Naive thymus-derived CD8-positive, alpha-beta T cell (primary cell): ENCODE results near the gene WNT4. TPM values are rescaled to one million over a fixed set of nuclear protein-coding genes. Genes with fewer than 3 reads are reported as not detected.
"Not testable (repeated sequence)": the region's sequence is repeated elsewhere in the genome, so short reads cannot be mapped to it uniquely, and the experiment has no call there.

Experiments
- ATAC-seq, 2 donors: fragments of 150-1000 bp; cut with Tn5 transposase in 1 of 2; sonication (Bioruptor Pico), chemical (Tn5 transposase) in 1 of 2; 1 replicate in 1 of 2; 2 replicates in 1 of 2; pipeline ENCODE4 v1.10.0; 2021; ENCODE audit warnings: mild to moderate bottlenecking in 2 of 2, moderate library complexity in 2 of 2
- POLR2A ChIA-PET: fragments of 350-600 bp; sonication (Branson Sonifier 250); formaldehyde crosslinking; loops from one replicate; lab custom pipeline; 2021; ENCODE audit warnings: antibody characterized with exemption; lab: Charles Lee
- DNase-seq, 10 donors: peaks; one replicate each; pipeline versions ENCODE4 v3.0.0 to v3.0.0-alpha.2; 2020 to 2022
- H3K27ac Mint-ChIP-seq, 10 donors: one replicate each; pipeline ENCODE4 v1.8.0; 2020 to 2022; ENCODE audit warnings: mild to moderate bottlenecking in 10 of 10, mixed read lengths in 10 of 10, moderate library complexity in 4 of 10, inconsistent platforms in 1 of 10
- H3K27me3 Mint-ChIP-seq, 5 donors: one replicate each; pipeline ENCODE4 v1.8.0; 2021 to 2022; ENCODE audit warnings: mixed read lengths in 5 of 5
- H3K36me3 Mint-ChIP-seq, 3 donors: one replicate each; pipeline ENCODE4 v1.8.0; 2020 to 2022; ENCODE audit warnings: mixed read lengths in 3 of 3, mild to moderate bottlenecking in 2 of 3, inconsistent platforms in 1 of 3
- H3K4me1 Mint-ChIP-seq, 4 donors: one replicate each; pipeline ENCODE4 v1.8.0; 2021 to 2022; ENCODE audit warnings: mixed read lengths in 4 of 4
- H3K4me3 Mint-ChIP-seq, 10 donors: one replicate each; pipeline ENCODE4 v1.8.0; 2020 to 2022; ENCODE audit warnings: mild to moderate bottlenecking in 10 of 10, mixed read lengths in 10 of 10, moderate library complexity in 6 of 10, inconsistent platforms in 1 of 10
- H3K9me3 Mint-ChIP-seq, 9 donors: one replicate each; pipeline ENCODE4 v1.8.0; 2020 to 2022; ENCODE audit warnings: mixed read lengths in 9 of 9, mild to moderate bottlenecking in 3 of 9, inconsistent platforms in 1 of 9, moderate library complexity in 1 of 9
- polyA plus RNA-seq, 3 donors: library from polyadenylated mRNA; unstranded; fragments of 300-500 nt; fragmentation: Illumina TruSeq; gene quantifications; one replicate each; pipeline ENCODE4 v1.2.3, GENCODE V29; 2021
- total RNA-seq, 8 experiments: library from RNA in 2 of 8; stranded (reverse) in 2 of 8; gene quantifications; one replicate each; pipeline ENCODE4 v1.2.3 and lab custom pipeline; 2021 to 2026

WNT4 gene
- total and polyA plus RNA-seq, 5 experiments from 2014 or later, result not detected

DNA sequence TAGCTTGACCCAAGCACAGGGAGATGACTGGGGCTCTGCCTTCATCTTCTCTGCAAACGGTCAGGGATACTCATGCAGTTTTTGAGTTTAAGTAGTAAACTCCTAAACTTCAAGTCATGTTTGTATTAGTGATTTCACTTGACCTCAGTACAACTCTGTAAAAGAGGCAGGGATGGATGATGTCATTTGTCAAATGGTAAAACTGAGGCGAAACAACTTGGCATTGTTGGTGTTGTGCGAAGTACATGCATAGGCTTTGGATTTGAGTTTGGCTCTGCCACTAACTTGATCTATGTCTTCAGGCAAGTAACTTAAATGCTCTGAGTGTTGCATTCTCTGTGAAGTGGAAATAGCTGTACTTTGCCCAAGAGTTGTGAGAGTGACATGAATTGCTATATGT, 42.7 kb downstream of the WNT4 start:
- Mint-ChIP-seq H3K36me3 (peaks cover 0 to 72% (median 10%) of the 10 kb centered on the region in 3 donors), H3K4me3 (peak overlapping the region in 2 of 10 donors; percentile 14 to 23), H3K4me1 (peaks cover 29 to 80% (median 71%) of the 10 kb centered on the region in 4 donors), H3K27ac (peak overlapping the region; percentile 41 to 84 (median 72)), H3K27me3 (no peaks in the 10 kb centered on the region), H3K9me3 (no peaks in the 10 kb centered on the region)
- POLR2A ChIA-PET, result interaction anchor here (0.5 to 0.9 kb wide), 2 partner anchors 9 to 70 kb away, joined by 3 to 6 read pairs; no protein-coding TSS in a partner anchor
- ATAC-seq, result no peak
- DNase-seq, result no peak

DNA sequence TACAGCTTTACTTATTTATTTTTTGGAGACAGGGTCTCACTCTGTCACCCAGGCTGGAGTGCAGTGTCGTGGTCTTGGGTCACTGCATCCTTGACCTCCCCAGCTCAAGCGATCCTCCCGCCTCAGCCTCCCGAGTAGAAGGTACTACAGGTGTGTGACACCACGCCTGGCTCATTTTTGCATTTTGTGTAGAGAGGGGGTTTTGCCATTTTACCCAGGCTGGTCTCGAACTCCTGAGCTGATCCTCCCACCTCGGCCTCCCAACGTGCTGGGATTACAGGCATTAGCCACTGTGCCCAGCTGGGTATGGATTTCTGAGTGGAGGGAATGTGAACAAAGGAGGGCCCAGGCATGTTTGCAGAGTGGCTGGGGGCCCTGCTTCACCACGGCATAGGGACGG, 44.1 kb downstream of the WNT4 start:
- DNase-seq (no peak), ATAC-seq (no peak)
- Mint-ChIP-seq H3K4me3 (no peak overlapping the region), H3K4me1 (peaks cover 21 to 75% (median 65%) of the 10 kb centered on the region in 4 donors), H3K27ac (peak overlapping the region in 8 of 10 donors; percentile 11 to 72 (median 60)), H3K36me3 (peaks cover 0 to 80% (median 13%) of the 10 kb centered on the region in 3 donors), H3K9me3 (no peaks in the 10 kb centered on the region), H3K27me3 (no peaks in the 10 kb centered on the region)
- POLR2A ChIA-PET, result interaction anchor here (1.0 to 1.1 kb wide), 2 partner anchors 9 to 74 kb away, joined by 3 to 4 read pairs; no protein-coding TSS in a partner anchor

DNA sequence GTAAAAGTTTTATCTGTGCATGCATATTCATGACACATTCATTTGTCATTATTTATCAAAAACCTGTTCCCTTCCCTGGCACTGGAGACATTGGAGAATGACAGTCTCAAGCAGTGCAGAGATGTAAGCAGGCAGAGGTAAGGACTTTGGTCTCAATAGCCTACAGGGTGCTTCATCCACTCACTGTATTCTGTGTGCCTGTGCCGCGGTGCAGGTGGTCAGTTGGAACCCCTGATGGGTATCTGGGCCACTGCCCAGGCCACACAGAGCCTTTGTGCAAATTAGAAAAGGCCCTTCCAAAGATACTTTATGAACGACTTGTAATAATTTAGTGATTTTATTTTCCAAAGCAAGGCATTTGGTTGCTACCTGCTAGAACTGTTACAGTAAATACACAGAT, 46.4 kb downstream of the WNT4 start:
- peaks cover 0 to 89% (median 14%) of the 10 kb centered on the region in 3 donors for H3K36me3 Mint-ChIP-seq
- ATAC-seq (no peak), DNase-seq (no peak)
- no peaks in the 10 kb centered on the region for H3K27me3 Mint-ChIP-seq
- no peak overlapping the region for H3K4me3 Mint-ChIP-seq
- POLR2A ChIA-PET, result no interaction called here
- H3K9me3 Mint-ChIP-seq, result no peaks in the 10 kb centered on the region
- peaks cover 13 to 70% (median 68%) of the 10 kb centered on the region in 4 donors for H3K4me1 Mint-ChIP-seq
- peak overlapping the region in 1 of 10 donors; percentile 14 for H3K27ac Mint-ChIP-seq

DNA sequence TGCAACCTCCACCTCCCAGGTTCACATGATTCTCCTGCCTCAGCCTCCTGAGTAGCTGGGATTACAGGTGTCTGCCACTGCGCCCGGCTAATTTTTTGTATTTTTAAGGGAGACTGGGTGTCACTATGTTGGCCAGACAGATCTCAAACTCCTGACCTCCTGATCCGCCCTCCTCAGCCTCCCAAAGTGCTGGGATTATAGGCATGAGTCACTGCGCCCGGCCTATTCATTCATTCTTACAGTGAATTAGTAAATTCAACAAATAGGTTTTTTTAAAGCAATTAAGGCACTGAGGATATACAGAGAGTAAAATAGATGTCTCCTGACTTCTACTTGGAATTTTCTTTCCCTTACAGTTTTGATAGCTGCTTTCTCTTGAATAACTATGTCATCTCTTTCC, 46.9 kb downstream of the WNT4 start:
- POLR2A ChIA-PET, result no interaction called here
- ATAC-seq (no peak), DNase-seq (no peak)
- Mint-ChIP-seq H3K9me3 (no peaks in the 10 kb centered on the region), H3K4me1 (peaks cover 15 to 70% (median 68%) of the 10 kb centered on the region in 4 donors), H3K4me3 (no peak overlapping the region), H3K27me3 (no peaks in the 10 kb centered on the region), H3K27ac (peak overlapping the region in 1 of 10 donors; percentile 40), H3K36me3 (peaks cover 0 to 89% (median 14%) of the 10 kb centered on the region in 3 donors)

DNA sequence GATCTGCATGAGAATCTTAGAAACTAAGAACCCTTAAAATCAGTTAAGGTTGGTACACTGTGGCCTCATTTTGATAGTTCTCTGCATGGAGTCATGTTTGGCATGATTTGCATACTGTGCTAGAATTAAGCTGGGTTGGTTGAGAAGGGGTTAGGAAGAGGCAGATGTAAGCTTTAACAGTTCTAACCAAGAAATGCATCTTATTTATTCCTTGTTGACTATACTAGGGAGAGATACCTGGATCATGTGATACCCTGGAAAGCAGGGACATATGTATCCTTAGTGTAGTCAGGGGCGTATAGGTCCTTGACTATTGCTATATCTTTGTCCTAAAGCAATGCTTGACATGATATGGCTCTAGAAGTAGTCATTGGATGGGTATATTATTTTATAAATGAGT, 49.4 kb downstream of the WNT4 start:
- no peak for DNase-seq
- no peak for ATAC-seq
- Mint-ChIP-seq H3K27ac (peak overlapping the region in 4 of 10 donors; percentile 19 to 70 (median 55)), H3K4me3 (no peak overlapping the region), H3K9me3 (no peaks in the 10 kb centered on the region), H3K36me3 (peaks cover 0 to 93% (median 12%) of the 10 kb centered on the region in 3 donors), H3K27me3 (no peaks in the 10 kb centered on the region), H3K4me1 (peaks cover 30 to 70% (median 69%) of the 10 kb centered on the region in 4 donors)
- POLR2A ChIA-PET, result interaction anchor here (1.0 to 1.7 kb wide), 4 partner anchors 12 to 66 kb away, joined by 3 to 7 read pairs (median 4); partner anchors contain the start of gene CDC42

DNA sequence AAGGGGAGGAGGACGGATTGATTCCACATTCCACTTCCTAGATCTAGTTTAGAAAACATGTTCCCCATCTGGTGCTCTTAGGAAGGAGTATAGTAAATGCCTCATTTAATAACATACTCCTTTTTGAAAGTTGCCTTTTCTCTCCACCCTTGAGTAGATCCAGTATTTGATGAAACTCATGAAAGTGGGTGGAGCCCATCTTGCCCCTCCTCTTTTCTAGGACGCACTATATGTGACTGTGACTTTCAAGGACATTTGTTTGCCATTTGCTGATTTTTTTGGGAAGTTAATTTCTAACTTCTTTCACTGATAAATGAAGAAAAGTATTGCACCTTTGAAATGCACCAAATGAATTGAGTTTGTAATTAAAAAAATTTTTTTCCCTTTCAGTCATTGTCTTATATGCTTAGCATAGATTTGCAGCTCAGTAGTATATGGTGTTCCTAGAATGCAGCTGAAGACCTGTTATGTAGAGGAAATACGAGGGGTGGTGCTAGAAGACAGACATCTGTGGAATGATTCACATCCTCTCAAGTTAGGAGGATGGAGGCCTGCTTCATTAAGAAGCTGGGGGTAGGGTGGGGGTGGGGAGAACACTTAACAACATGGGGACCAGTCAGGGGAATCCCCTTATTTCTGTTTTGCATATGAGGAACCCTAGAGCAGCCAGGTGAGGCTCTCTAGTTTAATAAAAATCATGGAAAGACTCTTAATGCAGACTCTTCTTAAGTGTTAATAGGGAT, 50.7 kb downstream of the WNT4 start:
- peak; percentile 72 to 83 for ATAC-seq
- not testable (repeated sequence) for H3K27me3 Mint-ChIP-seq, H3K9me3 Mint-ChIP-seq
- peak overlapping the region in 7 of 10 donors; percentile 16 to 85 (median 69) for H3K27ac Mint-ChIP-seq
- peak in 6 of 10 donors; percentile 21 to 54 (median 29) for DNase-seq
- peaks cover 0 to 94% (median 10%) of the 10 kb centered on the region in 3 donors for H3K36me3 Mint-ChIP-seq
- H3K4me1 Mint-ChIP-seq, result peaks cover 39 to 73% (median 72%) of the 10 kb centered on the region in 4 donors
- POLR2A ChIA-PET, result interaction anchor here (0.8 to 1.7 kb wide), 6 partner anchors 11 to 135 kb away, joined by 3 to 8 read pairs (median 6); partner anchors contain the start of gene CDC42
- peak overlapping the region in 4 of 10 donors; percentile 19 to 59 (median 39) for H3K4me3 Mint-ChIP-seq

DNA sequence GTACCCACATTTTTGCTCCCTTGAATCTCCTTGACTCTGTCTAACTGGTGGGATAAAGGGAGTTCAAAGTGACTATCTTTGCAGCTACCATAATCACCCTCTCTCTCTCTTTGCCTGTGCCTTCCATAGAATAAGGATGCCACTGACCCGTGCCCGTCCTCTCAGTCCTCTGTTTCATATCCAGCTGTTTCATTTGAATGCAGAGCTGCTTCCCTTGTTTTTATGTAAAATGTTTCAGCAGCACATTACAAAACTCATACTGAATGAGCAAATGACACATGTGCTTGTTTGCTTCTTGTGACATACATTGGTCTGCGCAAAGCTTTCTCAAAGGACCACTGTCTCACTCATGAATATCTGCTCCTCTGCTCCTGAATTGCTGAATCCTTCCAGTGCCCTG, 52.0 kb downstream of the WNT4 start:
- Mint-ChIP-seq H3K9me3 (no peaks in the 10 kb centered on the region), H3K4me3 (peak overlapping the region in 9 of 10 donors; percentile 11 to 79 (median 68)), H3K27me3 (no peaks in the 10 kb centered on the region), H3K36me3 (peaks cover 0 to 94% (median 13%) of the 10 kb centered on the region in 3 donors), H3K27ac (peak overlapping the region; percentile 53 to 90 (median 72)), H3K4me1 (peaks cover 43 to 86% (median 83%) of the 10 kb centered on the region in 4 donors)
- ATAC-seq, result no peak
- POLR2A ChIA-PET, result interaction anchor here (0.6 to 2.0 kb wide), 5 partner anchors 30 to 65 kb away, joined by 3 to 10 read pairs (median 7); partner anchors contain the start of gene CDC42
- DNase-seq, result no peak

DNA sequence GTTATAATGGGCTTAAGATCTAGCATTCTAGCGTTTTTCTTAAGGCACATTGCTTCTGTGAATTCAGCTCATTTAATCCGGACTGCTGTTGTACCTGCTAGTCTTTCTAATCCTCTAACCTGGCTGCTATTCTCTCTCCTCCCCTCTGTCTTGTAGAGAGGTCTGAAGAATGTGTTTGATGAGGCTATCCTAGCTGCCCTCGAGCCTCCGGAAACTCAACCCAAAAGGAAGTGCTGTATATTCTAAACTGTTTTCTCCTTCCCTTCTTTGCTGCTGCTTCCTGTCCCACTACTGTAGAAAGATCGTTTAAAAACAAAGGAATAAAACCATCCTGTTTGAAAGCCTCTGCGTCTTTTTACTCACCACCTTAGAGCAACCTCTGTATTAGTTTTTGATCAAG, 53.1 kb downstream of the WNT4 start:
- Mint-ChIP-seq H3K27me3 (no peaks in the 10 kb centered on the region), H3K4me1 (peaks cover 46 to 93% (median 90%) of the 10 kb centered on the region in 4 donors), H3K9me3 (no peaks in the 10 kb centered on the region), H3K36me3 (peaks cover 0 to 96% (median 12%) of the 10 kb centered on the region in 3 donors), H3K27ac (peak overlapping the region; percentile 56 to 91 (median 84)), H3K4me3 (peak overlapping the region; percentile 62 to 82 (median 74))
- ATAC-seq (peak; percentile 54 to 56), DNase-seq (peak in 3 of 10 donors; percentile 24 to 28 (median 25))
- POLR2A ChIA-PET, result interaction anchor here (0.5 to 2.0 kb wide), 9 partner anchors 9 to 657 kb away, joined by 3 to 10 read pairs (median 3); partner anchors contain the start of gene CDC42

DNA sequence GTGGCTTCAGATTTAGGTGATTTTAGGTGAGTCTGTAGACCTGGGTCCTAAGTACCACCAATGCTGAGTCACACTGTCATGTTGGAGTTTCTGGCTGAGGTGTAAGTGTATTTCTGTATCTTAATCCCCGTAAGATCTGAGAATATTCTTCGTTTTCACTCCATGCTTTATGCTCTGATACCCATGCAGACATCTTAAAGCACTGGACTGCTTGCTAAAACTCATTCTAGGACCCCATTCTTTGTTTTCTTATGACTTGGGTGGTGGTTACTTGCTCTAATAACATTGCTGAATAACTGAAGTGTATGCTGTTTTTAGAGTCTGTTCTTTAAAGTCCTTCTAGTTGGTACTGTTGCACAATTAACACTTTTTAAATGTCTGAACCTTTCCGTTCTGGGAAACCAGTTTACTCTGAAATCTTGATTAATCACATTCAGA, 53.7 kb downstream of the WNT4 start:
- H3K27me3 Mint-ChIP-seq, result no peaks in the 10 kb centered on the region
- peaks cover 48 to 96% (median 93%) of the 10 kb centered on the region in 4 donors for H3K4me1 Mint-ChIP-seq
- DNase-seq, result no peak
- no peaks in the 10 kb centered on the region for H3K9me3 Mint-ChIP-seq
- POLR2A ChIA-PET, result interaction anchor here (0.5 to 2.0 kb wide), 7 partner anchors 9 to 656 kb away, joined by 3 to 10 read pairs (median 3); partner anchors contain the start of gene CDC42
- peak overlapping the region; percentile 62 to 82 (median 72) for H3K4me3 Mint-ChIP-seq
- H3K36me3 Mint-ChIP-seq, result peaks cover 0 to 97% (median 10%) of the 10 kb centered on the region in 3 donors
- ATAC-seq, result no peak
- peak overlapping the region; percentile 67 to 89 (median 82) for H3K27ac Mint-ChIP-seq

DNA sequence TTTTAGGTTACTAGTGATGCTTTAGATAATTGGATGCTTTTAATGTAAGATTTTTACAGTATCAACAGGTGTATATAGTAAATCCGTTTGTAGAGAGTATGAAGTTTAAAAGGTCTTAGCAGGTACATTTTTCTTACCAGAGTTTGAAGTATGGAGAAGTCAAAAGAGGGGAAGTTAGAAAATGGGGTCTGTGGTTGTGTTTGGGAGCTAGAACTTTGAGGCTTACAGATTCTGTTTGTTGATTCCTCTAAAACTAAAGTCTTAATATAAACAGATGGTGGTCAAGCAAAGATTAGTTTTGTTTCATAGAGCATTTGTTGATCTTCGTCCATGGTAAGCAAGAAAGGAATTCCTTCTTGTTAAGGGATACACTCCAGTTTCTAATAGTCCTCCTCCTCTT, 54.6 kb downstream of the WNT4 start:
- POLR2A ChIA-PET, result interaction anchor here (0.8 kb wide), 1 partner anchor 33 kb away, joined by 3 read pairs; no protein-coding TSS in a partner anchor
- H3K4me1 Mint-ChIP-seq, result peaks cover 49 to 98% (median 95%) of the 10 kb centered on the region in 4 donors
- no peaks in the 10 kb centered on the region for H3K27me3 Mint-ChIP-seq
- H3K9me3 Mint-ChIP-seq, result no peaks in the 10 kb centered on the region
- peak overlapping the region; percentile 46 to 89 (median 80) for H3K27ac Mint-ChIP-seq
- DNase-seq (no peak), ATAC-seq (no peak)
- peaks cover 0 to 99% (median 10%) of the 10 kb centered on the region in 3 donors for H3K36me3 Mint-ChIP-seq
- peak overlapping the region in 9 of 10 donors; percentile 4 to 82 (median 72) for H3K4me3 Mint-ChIP-seq

DNA sequence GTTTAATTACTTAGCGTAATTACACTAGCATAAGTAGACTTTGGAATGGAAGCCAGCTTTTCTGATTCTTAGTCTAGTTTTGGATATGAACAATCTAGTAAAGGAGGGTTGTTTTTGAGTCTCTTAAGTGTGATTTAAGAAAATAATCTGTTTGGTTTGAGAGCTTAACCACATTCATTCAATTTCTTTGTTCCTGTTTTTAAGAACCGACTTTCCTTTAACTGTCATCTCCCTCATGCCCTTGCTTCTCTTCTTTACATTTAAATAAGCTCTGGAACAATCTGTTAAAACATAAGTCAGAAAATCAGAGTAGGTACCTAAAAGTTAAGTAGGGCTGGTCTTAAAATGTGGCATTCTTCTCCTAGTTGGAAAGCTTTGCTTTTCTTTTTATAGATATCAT, 62.7 kb downstream of the WNT4 start:
- Mint-ChIP-seq H3K4me3 (peak overlapping the region in 4 of 10 donors; percentile 33 to 68 (median 62)), H3K4me1 (peaks cover 47 to 89% (median 88%) of the 10 kb centered on the region in 4 donors), H3K27me3 (no peaks in the 10 kb centered on the region), H3K27ac (peak overlapping the region in 6 of 10 donors; percentile 2 to 86 (median 68)), H3K9me3 (no peaks in the 10 kb centered on the region), H3K36me3 (peaks cover 8 to 89% (median 15%) of the 10 kb centered on the region in 3 donors)
- ATAC-seq (no peak), DNase-seq (no peak)
- POLR2A ChIA-PET, result interaction anchor here (0.6 to 1.6 kb wide), 7 partner anchors 8 to 59 kb away, joined by 3 to 6 read pairs (median 4); no protein-coding TSS in a partner anchor

DNA sequence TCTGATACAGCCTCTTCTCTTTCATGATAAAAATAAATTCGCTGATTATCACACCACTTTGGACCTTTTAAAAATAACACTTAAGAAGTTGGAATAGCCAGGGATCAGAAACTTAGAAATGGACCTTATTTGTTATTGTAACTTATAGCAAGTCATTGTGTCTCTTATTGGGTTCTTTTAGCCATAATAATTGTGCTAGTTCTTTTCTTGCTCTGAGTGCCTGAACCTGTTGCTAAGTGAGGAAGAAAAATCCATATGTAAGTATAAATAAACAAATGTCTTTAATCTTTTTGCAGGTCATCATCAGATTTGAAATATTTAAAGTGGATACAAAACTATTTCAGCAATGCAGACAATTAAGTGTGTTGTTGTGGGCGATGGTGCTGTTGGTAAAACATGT, 64.8 kb downstream of the WNT4 start:
- peak overlapping the region in 9 of 10 donors; percentile 55 to 76 (median 66) for H3K4me3 Mint-ChIP-seq
- H3K27me3 Mint-ChIP-seq, result no peaks in the 10 kb centered on the region
- peaks cover 46 to 90% (median 87%) of the 10 kb centered on the region in 4 donors for H3K4me1 Mint-ChIP-seq
- ATAC-seq, result no peak
- POLR2A ChIA-PET, result interaction anchor here (0.6 to 1.3 kb wide), 3 partner anchors 7 to 52 kb away, joined by 3 to 7 read pairs (median 3); no protein-coding TSS in a partner anchor
- H3K36me3 Mint-ChIP-seq, result peaks cover 8 to 86% (median 20%) of the 10 kb centered on the region in 3 donors
- no peak for DNase-seq
- peak overlapping the region; percentile 43 to 92 (median 79) for H3K27ac Mint-ChIP-seq
- no peaks in the 10 kb centered on the region for H3K9me3 Mint-ChIP-seq
